H7 (cell line): ENCODE data around the gene OR7A10. TPM values are rescaled to one million over a fixed set of nuclear protein-coding genes. Genes with fewer than 3 reads are reported as not detected.
"Not testable (repeated sequence)": the region's sequence is repeated elsewhere in the genome, so short reads cannot be mapped to it uniquely, and the experiment has no call there.

Experiments used
- DNase-seq: peaks from one replicate; pipeline ENCODE4 v3.0.0; 2012
- H3K27me3 ChIP-seq: 2 replicates; pipeline ENCODE4 v1.6.0; 2011; ENCODE audit warnings: mild to moderate bottlenecking, low read length; ENCODE audit not compliant: control insufficient read depth, insufficient read depth
- H3K36me3 ChIP-seq: replicated peaks from 2 replicates; pipeline ENCODE4 v1.5.1; 2011; ENCODE audit warnings: low read length; ENCODE audit not compliant: control insufficient read depth, insufficient read depth
- H3K4me3 ChIP-seq: 2 replicates; pipeline ENCODE4 v1.5.1; 2011; ENCODE audit warnings: low read depth, mild to moderate bottlenecking, control low read depth, low read length, moderate library complexity; ENCODE audit not compliant: insufficient read depth
- total RNA-seq: library from RNA; depleted of rRNA; stranded (reverse); fragments of >200 nt; shearing (Covaris generic); gene quantifications from 2 replicates; pipeline ENCODE4 v1.2.3, GENCODE V29; 2014; rRNA removed

The OR7A10 gene
- total RNA-seq, 1 experiment from 2014 or later: not detected

GRCh38 chr19:14818588-14818987 lies 30.1 kb downstream of the OR7A10 start:
- H3K4me3 ChIP-seq: no peak overlapping the region
- H3K27me3 ChIP-seq: no peaks in the 10 kb centered on the region
- no peaks in the 10 kb centered on the region for H3K36me3 ChIP-seq
- no peak for DNase-seq

GRCh38 chr19:14817052-14817451 lies 31.7 kb downstream of the OR7A10 start:
- H3K36me3 ChIP-seq: no peaks in the 10 kb centered on the region
- H3K4me3 ChIP-seq: no peak overlapping the region
- H3K27me3 ChIP-seq: no peaks in the 10 kb centered on the region
- DNase-seq: no peak

- Histone ChIP-seq H3K36me3 (no peaks in the 10 kb centered on the region), H3K4me3 (no peak overlapping the region), H3K27me3 (no peaks in the 10 kb centered on the region)
- DNase-seq: no peak
These were observed 33.6 kb downstream of the OR7A10 start for GRCh38 chr19:14814982-14815652.

- Histone ChIP-seq H3K36me3 (no peaks in the 10 kb centered on the region), H3K27me3 (no peaks in the 10 kb centered on the region), H3K4me3 (no peak overlapping the region)
- DNase-seq: no peak
These were observed 39.3 kb downstream of the OR7A10 start for GRCh38 chr19:14809272-14810057.

GRCh38 chr19:14804765-14805164 lies 44.0 kb downstream of the OR7A10 start:
- no peak for DNase-seq
- Histone ChIP-seq H3K27me3 (no peaks in the 10 kb centered on the region), H3K4me3 (no peak overlapping the region), H3K36me3 (no peaks in the 10 kb centered on the region)

GRCh38 chr19:14798760-14799159 lies 50.0 kb downstream of the OR7A10 start:
- no peaks in the 10 kb centered on the region for H3K36me3 ChIP-seq
- DNase-seq: no peak
- no peak overlapping the region for H3K4me3 ChIP-seq

GRCh38 chr19:14796021-14796420 lies 52.7 kb downstream of the OR7A10 start:
- no peaks in the 10 kb centered on the region for H3K27me3 ChIP-seq
- H3K36me3 ChIP-seq: no peaks in the 10 kb centered on the region
- H3K4me3 ChIP-seq: no peak overlapping the region
- DNase-seq: no peak

More at GRCh38 chr19:14798760-14799159, 50.0 kb downstream of the OR7A10 start:
- no peaks in the 10 kb centered on the region for H3K27me3 ChIP-seq

GRCh38 chr19:14795078-14795721 lies 53.5 kb downstream of the OR7A10 start:
- DNase-seq: no peak
- Histone ChIP-seq H3K36me3 (no peaks in the 10 kb centered on the region), H3K4me3 (no peak overlapping the region), H3K27me3 (no peaks in the 10 kb centered on the region)

GRCh38 chr19:14792250-14792649 lies 56.5 kb downstream of the OR7A10 start:
- H3K27me3 ChIP-seq, H3K36me3 ChIP-seq, DNase-seq, H3K4me3 ChIP-seq: not testable (repeated sequence)

Other genes starting within 250 kb of the OR7A10 start
- gene ADGRE3, start 174.1 kb downstream of the OR7A10 start, total RNA-seq: not detected in 2 replicates
- 6.8 and 17.4 TPM in 2 replicates for gene ZNF333, start 158.9 kb downstream of the OR7A10 start, total RNA-seq
- gene ADGRE2, start 70.4 kb downstream of the OR7A10 start, total RNA-seq: not detected in 2 replicates
- gene OR7A5, start 13.7 kb downstream of the OR7A10 start, total RNA-seq: not detected in 2 replicates
- gene OR7C1, start 13.7 kb downstream of the OR7A10 start, total RNA-seq: not detected in 2 replicates
- not detected in 2 replicates for gene OR7A17, start 37.2 kb upstream of the OR7A10 start, total RNA-seq
- not detected in 2 replicates for gene OR7C2, start 92.6 kb upstream of the OR7A10 start, total RNA-seq
- gene SLC1A6, start 130.9 kb upstream of the OR7A10 start, total RNA-seq: 0.62 TPM in 1 of 2 replicates, not detected in the other
- not detected in 2 replicates for gene CASP14, start 200.6 kb upstream of the OR7A10 start, total RNA-seq
- not detected in 2 replicates for gene OR1I1, start 233.3 kb upstream of the OR7A10 start, total RNA-seq